GM23338 (cell line): ENCODE results near the gene IMMP2L. TPM values are rescaled to one million over a fixed set of nuclear protein-coding genes. Genes with fewer than 3 reads are reported as not detected.

Experiments used
- ATAC-seq: fragments of 200-7000 bp; cut with Tn5 transposase; 3 replicates; pipeline ENCODE4 v1.9.1; 2020
- DNase-seq: peaks from one replicate; pipeline ENCODE4 v3.0.0-alpha.2; 2015; ENCODE audit warnings: low spot score
- H2AFZ ChIP-seq: fragments of 200-600 bp; sonication (generic); 2 replicates; pipeline ENCODE4 v1.8.0; 2016; ENCODE audit warnings: antibody characterized with exemption, mild to moderate bottlenecking, moderate library complexity
- H3F3A ChIP-seq: fragments of 200-600 bp; sonication (generic); replicated peaks from 2 replicates; pipeline ENCODE4 v1.8.0; 2017; ENCODE audit warnings: antibody characterized with exemption, mixed run types, low read depth
- H3K27ac ChIP-seq: fragments of 200-600 bp; sonication (generic); 2 replicates; pipeline ENCODE4 v1.6.1; 2016; ENCODE audit warnings: low read depth
- H3K27me3 ChIP-seq: fragments of 200-600 bp; sonication (generic); 2 replicates; pipeline ENCODE4 v1.8.0; 2016; ENCODE audit warnings: mild to moderate bottlenecking, mixed run types, moderate library complexity; ENCODE audit not compliant: insufficient read depth
- H3K36me3 ChIP-seq: fragments of 200-600 bp; sonication (generic); 2 replicates; pipeline ENCODE4 v1.8.0; 2016; ENCODE audit warnings: mild to moderate bottlenecking; ENCODE audit not compliant: insufficient read depth
- H3K4me1 ChIP-seq: fragments of 200-600 bp; sonication (generic); 2 replicates; pipeline ENCODE4 v1.8.0; 2016; ENCODE audit warnings: mild to moderate bottlenecking, moderate library complexity; ENCODE audit not compliant: insufficient read depth
- H3K4me2 ChIP-seq: fragments of 200-600 bp; sonication (generic); 2 replicates; pipeline ENCODE4 v1.7.1; 2017; ENCODE audit warnings: mixed run types
- H3K4me3 ChIP-seq: fragments of 200-600 bp; sonication (generic); 2 replicates; pipeline ENCODE4 v1.6.1; 2016; ENCODE audit warnings: mixed run types
- H3K79me2 ChIP-seq: fragments of 200-600 bp; sonication (generic); replicated peaks from 2 replicates; pipeline ENCODE4 v1.8.0; 2017; ENCODE audit warnings: mild to moderate bottlenecking; ENCODE audit not compliant: insufficient read depth
- H3K9me2 ChIP-seq: fragments of 200-600 bp; sonication (generic); 2 replicates; pipeline ENCODE4 v1.8.0; 2017; ENCODE audit not compliant: insufficient read depth
- H4K20me1 ChIP-seq: fragments of 200-600 bp; sonication (generic); replicated peaks from 2 replicates; pipeline ENCODE4 v1.8.0; 2017; ENCODE audit warnings: mild to moderate bottlenecking; ENCODE audit not compliant: insufficient read depth
- H3K27ac Mint-ChIP-seq: 2 replicates; pipeline ENCODE4 v1.8.0; 2020; ENCODE audit warnings: inconsistent platforms, mild to moderate bottlenecking, moderate library complexity, mixed read lengths
- H3K27me3 Mint-ChIP-seq: 3 replicates; pipeline ENCODE4 v1.8.0; 2022; ENCODE audit warnings: low read depth, mild to moderate bottlenecking, moderate library complexity, mixed read lengths, inconsistent platforms; ENCODE audit not compliant: insufficient read depth, poor library complexity
- H3K36me3 Mint-ChIP-seq: 3 replicates; pipeline ENCODE4 v1.8.0; 2021; ENCODE audit warnings: low read depth, mild to moderate bottlenecking, inconsistent platforms, moderate library complexity, mixed read lengths
- H3K4me1 Mint-ChIP-seq: 3 replicates; pipeline ENCODE4 v1.8.0; 2020; ENCODE audit warnings: mild to moderate bottlenecking, inconsistent platforms, mixed read lengths
- H3K4me3 Mint-ChIP-seq: 3 replicates; pipeline ENCODE4 v1.8.0; 2021; ENCODE audit warnings: moderate library complexity, mild to moderate bottlenecking, inconsistent platforms, mixed read lengths
- H3K9me3 Mint-ChIP-seq: 3 replicates; pipeline ENCODE4 v1.8.0; 2020; ENCODE audit warnings: moderate library complexity, mild to moderate bottlenecking, inconsistent platforms, mixed read lengths
- CREB1 ChIP-seq: fragments of 250-450 bp; sonication (Bioruptor Pico); IDR thresholded peaks from 2 replicates; pipeline ENCODE4 v1.5.0; 2020; ENCODE audit warnings: low read depth, mild to moderate bottlenecking, moderate library complexity
- EZH2 ChIP-seq: fragments of 200-600 bp; sonication (generic); IDR thresholded peaks from one replicate; pipeline ENCODE4 v1.8.0; 2017; ENCODE audit warnings: antibody characterized with exemption, mild to moderate bottlenecking, low read depth; ENCODE audit not compliant: unreplicated experiment
- EZH2phosphoT487 ChIP-seq: fragments of 200-600 bp; sonication (generic); IDR thresholded peaks from one replicate; pipeline ENCODE4 v1.8.1; 2018; ENCODE audit warnings: antibody characterized with exemption; ENCODE audit not compliant: unreplicated experiment
- JUNB ChIP-seq: IDR thresholded peaks from one replicate; pipeline ENCODE4 v1.6.1; 2016; ENCODE audit warnings: antibody characterized with exemption; ENCODE audit not compliant: unreplicated experiment
- NANOG ChIP-seq: IDR thresholded peaks from 2 replicates; pipeline ENCODE4 v1.6.1; 2016; ENCODE audit warnings: antibody characterized with exemption, borderline replicate concordance
- POLR2AphosphoS5 ChIP-seq: IDR thresholded peaks from 2 replicates; pipeline ENCODE4 v1.6.1; 2016; ENCODE audit warnings: antibody characterized with exemption, low read depth
- STAT1 ChIP-seq: IDR thresholded peaks from one replicate; pipeline ENCODE4 v1.6.1; 2016; ENCODE audit warnings: antibody characterized with exemption; ENCODE audit not compliant: unreplicated experiment
- ZNF114 ChIP-seq: fragments of 250-450 bp; sonication (Bioruptor Pico); IDR thresholded peaks from 2 replicates; pipeline ENCODE4 v1.5.0; 2020; ENCODE audit warnings: mild to moderate bottlenecking, moderate library complexity
- ZNF331 ChIP-seq: fragments of 250-450 bp; sonication (Bioruptor Pico); IDR thresholded peaks from 2 replicates; pipeline ENCODE4 v1.5.0; 2020; ENCODE audit warnings: low read depth, mild to moderate bottlenecking, moderate library complexity
- polyA plus RNA-seq: library from polyadenylated mRNA; unstranded; fragments of >200 nt; fragmentation: Nextera tagmentation; extraction: Ambion mirVana; gene quantifications from 2 replicates; pipeline ENCODE4 v1.2.1, GENCODE V29; 2016
- total RNA-seq: library from RNA; depleted of rRNA; stranded (reverse); fragments of >200 nt; shearing (Covaris generic); gene quantifications from 2 replicates; pipeline ENCODE4 v1.2.3, GENCODE V29; 2014
- TF ChIP-seq, protein P1 (sequence below), 2 experiments: fragments of 200-600 bp in 1 of 2; sonication (generic) in 1 of 2; conservative IDR thresholded peaks; 2 replicates each; pipeline versions ENCODE4 v1.5.1 to v1.6.1; 2016 to 2017; ENCODE audit warnings: antibody characterized with exemption in 2 of 2, low read depth in 2 of 2, mild to moderate bottlenecking in 2 of 2, moderate library complexity in 1 of 2
- TF ChIP-seq, protein P2 (sequence below): IDR thresholded peaks from one replicate; pipeline ENCODE4 v1.6.1; 2018; ENCODE audit warnings: antibody characterized with exemption; ENCODE audit not compliant: unreplicated experiment
- TF ChIP-seq, protein P3 (sequence below): IDR thresholded peaks from 2 replicates; pipeline ENCODE4 v1.6.1; 2016; ENCODE audit warnings: antibody characterized with exemption

Gene IMMP2L
- total and polyA plus RNA-seq, 2 experiments from 2014 or later = 7.3 to 14.0 TPM

DNA sequence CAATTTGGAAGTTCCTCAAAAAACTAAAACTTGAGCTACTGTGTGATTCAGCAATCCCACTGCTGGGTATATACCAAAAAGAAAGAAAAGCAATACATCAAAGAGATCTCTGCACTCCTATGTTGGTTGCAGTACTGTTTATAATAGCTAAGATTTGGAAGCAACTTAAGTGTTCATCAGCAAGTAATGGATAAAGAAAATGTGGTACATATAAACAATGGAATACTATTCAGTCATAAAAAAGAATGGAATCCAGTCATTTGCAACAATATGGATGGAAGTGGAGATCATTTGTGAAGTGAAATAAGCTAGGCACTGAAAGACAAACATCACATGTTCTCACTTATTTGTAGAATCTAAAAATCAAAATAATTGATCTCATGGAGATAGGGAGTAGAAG lies 16.5 kb upstream of the IMMP2L start:
- Mint-ChIP-seq H3K27me3 (no peaks in the 10 kb centered on the region), H3K36me3 (peaks cover 8% of the 10 kb centered on the region), H3K4me3 (no peak overlapping the region), H3K4me1 (no peaks in the 10 kb centered on the region), H3K9me3 (peaks cover 21% of the 10 kb centered on the region), H3K27ac (no peak overlapping the region)
- no peaks in the 10 kb centered on the region for H4K20me1 ChIP-seq
- no peaks in the 10 kb centered on the region for H3K79me2 ChIP-seq
- no peak overlapping the region for H2AFZ ChIP-seq
- ATAC-seq (no peak), DNase-seq (no peak)
- H3K4me1 ChIP-seq = no peaks in the 10 kb centered on the region
- H3K27ac ChIP-seq = no peak overlapping the region
- H3K4me3 ChIP-seq = no peak overlapping the region
- no peaks in the 10 kb centered on the region for H3F3A ChIP-seq
- H3K4me2 ChIP-seq = no peak overlapping the region
- H3K9me2 ChIP-seq = no peaks in the 10 kb centered on the region
- no peaks in the 10 kb centered on the region for H3K27me3 ChIP-seq
- H3K36me3 ChIP-seq = no peaks in the 10 kb centered on the region
- no peak for TF ChIP-seq ZNF331 (CRISPR knock-in tag)
- TF ChIP-seq NANOG = no peak

DNA sequence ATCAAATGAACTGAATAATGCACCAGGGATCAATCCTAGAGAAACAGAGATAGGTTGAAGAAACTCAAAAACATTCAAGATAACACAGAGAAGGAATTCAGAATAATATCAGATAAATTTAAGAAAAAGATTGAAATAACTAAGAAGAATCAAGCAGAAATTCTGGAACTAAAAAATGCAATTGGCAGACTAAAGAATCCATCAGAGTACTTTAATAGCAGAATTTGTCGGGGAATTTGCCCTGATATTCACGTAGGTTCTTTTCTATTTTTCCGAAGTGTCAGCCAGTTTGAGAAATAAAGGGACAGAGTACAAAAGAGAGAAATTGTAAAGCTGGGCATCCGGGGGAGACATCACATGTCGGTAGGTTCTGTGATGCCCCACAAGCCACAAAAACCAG lies 9.4 kb upstream of the IMMP2L start:
- Histone ChIP-seq H3F3A (no peaks in the 10 kb centered on the region), H3K27me3 (no peaks in the 10 kb centered on the region), H3K27ac (no peak overlapping the region), H3K4me1 (no peaks in the 10 kb centered on the region), H3K4me2 (no peak overlapping the region), H2AFZ (no peak overlapping the region), H3K4me3 (no peak overlapping the region), H3K36me3 (peaks cover 7% of the 10 kb centered on the region; the same call in 1 of the 2 replicates), H3K79me2 (no peaks in the 10 kb centered on the region), H3K9me2 (0 out of 2 replicates have a peak, but pooled peaks cover 7% of the 10 kb centered on the region), H4K20me1 (no peaks in the 10 kb centered on the region)
- H3K9me3 Mint-ChIP-seq = peaks cover 28% of the 10 kb centered on the region
- H3K27ac Mint-ChIP-seq = no peak overlapping the region
- no peak for DNase-seq
- H3K36me3 Mint-ChIP-seq = peaks cover 14% of the 10 kb centered on the region
- ATAC-seq = no peak
- no peak overlapping the region for H3K4me3 Mint-ChIP-seq
- no peaks in the 10 kb centered on the region for H3K4me1 Mint-ChIP-seq
- H3K27me3 Mint-ChIP-seq = peaks cover 4% of the 10 kb centered on the region
- TF ChIP-seq, protein P1, sequence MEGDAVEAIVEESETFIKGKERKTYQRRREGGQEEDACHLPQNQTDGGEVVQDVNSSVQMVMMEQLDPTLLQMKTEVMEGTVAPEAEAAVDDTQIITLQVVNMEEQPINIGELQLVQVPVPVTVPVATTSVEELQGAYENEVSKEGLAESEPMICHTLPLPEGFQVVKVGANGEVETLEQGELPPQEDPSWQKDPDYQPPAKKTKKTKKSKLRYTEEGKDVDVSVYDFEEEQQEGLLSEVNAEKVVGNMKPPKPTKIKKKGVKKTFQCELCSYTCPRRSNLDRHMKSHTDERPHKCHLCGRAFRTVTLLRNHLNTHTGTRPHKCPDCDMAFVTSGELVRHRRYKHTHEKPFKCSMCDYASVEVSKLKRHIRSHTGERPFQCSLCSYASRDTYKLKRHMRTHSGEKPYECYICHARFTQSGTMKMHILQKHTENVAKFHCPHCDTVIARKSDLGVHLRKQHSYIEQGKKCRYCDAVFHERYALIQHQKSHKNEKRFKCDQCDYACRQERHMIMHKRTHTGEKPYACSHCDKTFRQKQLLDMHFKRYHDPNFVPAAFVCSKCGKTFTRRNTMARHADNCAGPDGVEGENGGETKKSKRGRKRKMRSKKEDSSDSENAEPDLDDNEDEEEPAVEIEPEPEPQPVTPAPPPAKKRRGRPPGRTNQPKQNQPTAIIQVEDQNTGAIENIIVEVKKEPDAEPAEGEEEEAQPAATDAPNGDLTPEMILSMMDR (conservative IDR thresholded peaks at IDR 0.05; ENCODE audit: low read depth in 2 of 2) = no peak
- TF ChIP-seq, protein P2, sequence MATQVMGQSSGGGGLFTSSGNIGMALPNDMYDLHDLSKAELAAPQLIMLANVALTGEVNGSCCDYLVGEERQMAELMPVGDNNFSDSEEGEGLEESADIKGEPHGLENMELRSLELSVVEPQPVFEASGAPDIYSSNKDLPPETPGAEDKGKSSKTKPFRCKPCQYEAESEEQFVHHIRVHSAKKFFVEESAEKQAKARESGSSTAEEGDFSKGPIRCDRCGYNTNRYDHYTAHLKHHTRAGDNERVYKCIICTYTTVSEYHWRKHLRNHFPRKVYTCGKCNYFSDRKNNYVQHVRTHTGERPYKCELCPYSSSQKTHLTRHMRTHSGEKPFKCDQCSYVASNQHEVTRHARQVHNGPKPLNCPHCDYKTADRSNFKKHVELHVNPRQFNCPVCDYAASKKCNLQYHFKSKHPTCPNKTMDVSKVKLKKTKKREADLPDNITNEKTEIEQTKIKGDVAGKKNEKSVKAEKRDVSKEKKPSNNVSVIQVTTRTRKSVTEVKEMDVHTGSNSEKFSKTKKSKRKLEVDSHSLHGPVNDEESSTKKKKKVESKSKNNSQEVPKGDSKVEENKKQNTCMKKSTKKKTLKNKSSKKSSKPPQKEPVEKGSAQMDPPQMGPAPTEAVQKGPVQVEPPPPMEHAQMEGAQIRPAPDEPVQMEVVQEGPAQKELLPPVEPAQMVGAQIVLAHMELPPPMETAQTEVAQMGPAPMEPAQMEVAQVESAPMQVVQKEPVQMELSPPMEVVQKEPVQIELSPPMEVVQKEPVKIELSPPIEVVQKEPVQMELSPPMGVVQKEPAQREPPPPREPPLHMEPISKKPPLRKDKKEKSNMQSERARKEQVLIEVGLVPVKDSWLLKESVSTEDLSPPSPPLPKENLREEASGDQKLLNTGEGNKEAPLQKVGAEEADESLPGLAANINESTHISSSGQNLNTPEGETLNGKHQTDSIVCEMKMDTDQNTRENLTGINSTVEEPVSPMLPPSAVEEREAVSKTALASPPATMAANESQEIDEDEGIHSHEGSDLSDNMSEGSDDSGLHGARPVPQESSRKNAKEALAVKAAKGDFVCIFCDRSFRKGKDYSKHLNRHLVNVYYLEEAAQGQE = no peak
- TF ChIP-seq JUNB (no peak), EZH2 (no peak), STAT1 (no peak), EZH2phosphoT487 (no peak), POLR2AphosphoS5 (no peak), NANOG (no peak), ZNF114 (CRISPR knock-in tag) (no peak), CREB1 (no peak)
- TF ChIP-seq, protein P3, sequence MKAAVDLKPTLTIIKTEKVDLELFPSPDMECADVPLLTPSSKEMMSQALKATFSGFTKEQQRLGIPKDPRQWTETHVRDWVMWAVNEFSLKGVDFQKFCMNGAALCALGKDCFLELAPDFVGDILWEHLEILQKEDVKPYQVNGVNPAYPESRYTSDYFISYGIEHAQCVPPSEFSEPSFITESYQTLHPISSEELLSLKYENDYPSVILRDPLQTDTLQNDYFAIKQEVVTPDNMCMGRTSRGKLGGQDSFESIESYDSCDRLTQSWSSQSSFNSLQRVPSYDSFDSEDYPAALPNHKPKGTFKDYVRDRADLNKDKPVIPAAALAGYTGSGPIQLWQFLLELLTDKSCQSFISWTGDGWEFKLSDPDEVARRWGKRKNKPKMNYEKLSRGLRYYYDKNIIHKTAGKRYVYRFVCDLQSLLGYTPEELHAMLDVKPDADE = no peak
